Right ventricle myocardium superior (tissue), 1 donor: ENCODE measurements around the gene NID2. TPM values are rescaled to one million over a fixed set of nuclear protein-coding genes. Genes with fewer than 3 reads are reported as not detected.

ENCODE experiments used
- ATAC-seq: fragments of 200-7000 bp; cut with Tn5 transposase; one replicate; pipeline ENCODE4 v1.9.1; 2020; ENCODE audit warnings: mild to moderate bottlenecking; ENCODE audit not compliant: poor library complexity
- DNase-seq: peaks from one replicate; pipeline ENCODE4 v3.0.0-alpha.2; 2020
- intact Hi-C: fragments of 100-400 bp; cut with DNase I; formaldehyde crosslinking; loops from one replicate; pipeline ENCODE4 v1.11.2; 2022
- total RNA-seq: library from RNA; stranded (reverse); fragmentation: NEBNext Ultra II Directional; extraction: Animal tissue kit (Norgen Biotek cat#: 25700); gene quantifications from one replicate; pipeline ENCODE4 v1.2.1, GENCODE V29; 2021
- donor health status: DM: no; HTN: yes; CAD: no; lungs with severe emphysema.

Gene NID2
- total RNA-seq, 1 donor from 2014 or later = 39.5 TPM

DNA sequence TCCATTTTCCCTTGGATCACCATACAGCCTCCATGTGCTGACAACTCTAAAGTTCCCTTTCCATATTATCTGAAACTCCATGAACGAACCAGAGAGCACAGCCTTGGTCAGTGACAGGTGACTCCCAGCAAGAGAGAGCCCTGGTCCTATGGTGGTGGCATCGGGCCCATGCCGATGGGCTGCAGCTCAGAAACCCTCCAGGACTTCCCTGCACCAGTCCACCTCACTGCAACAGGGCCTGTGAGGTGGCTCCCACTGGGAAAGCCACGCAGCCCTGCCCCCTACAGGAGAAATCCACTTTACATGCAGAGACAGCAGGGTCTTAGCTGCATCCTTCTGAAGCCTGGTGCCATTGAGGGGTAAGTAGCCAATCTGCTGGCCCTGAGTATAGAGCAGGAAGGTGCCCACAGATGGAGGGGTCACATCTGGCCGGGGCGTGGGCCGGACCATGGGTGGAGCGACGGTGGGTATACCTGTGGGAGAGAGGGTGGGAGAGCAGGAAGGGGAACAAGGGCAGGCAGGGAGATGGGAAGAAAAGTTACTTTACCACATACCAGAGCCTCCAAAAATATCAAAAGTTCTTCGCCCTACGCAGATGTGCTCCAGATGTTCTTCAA is 54.8 kb downstream of the NID2 start:
- intact Hi-C loops = loop anchor here (5.0 kb wide), 1 partner anchor 53 kb away; the partner anchor contains the start of gene NID2
- DNase-seq (peak; percentile 53), ATAC-seq (peak; percentile 38)

GRCh38 chr14:52012635-52013034 is 56.2 kb downstream of the NID2 start:
- intact Hi-C loops = loop anchor here (5.0 kb wide), 1 partner anchor 55 kb away; the partner anchor contains the start of gene NID2
- DNase-seq (peak; percentile 83), ATAC-seq (peak; percentile 60)

DNA sequence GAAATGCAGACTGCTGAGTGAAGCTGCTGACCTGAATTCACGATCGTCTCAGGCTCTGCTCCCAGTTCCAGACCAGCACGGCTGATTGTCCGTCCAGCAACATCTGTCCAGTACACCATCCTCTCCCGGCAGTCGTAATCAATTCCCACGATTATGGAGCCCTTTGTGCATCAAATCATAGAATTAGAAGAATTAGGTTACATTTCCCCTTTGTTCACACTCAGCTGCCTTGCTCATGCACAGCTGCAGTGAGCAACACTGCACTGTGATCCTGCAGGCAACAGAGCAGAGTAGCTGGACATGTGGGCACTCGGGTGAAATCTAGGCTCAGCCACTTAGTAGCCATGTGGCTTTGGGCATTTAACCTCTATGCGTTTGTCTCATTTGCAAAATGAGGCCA is 57.3 kb downstream of the NID2 start:
- DNase-seq (no peak), ATAC-seq (no peak)
- intact Hi-C loops = loop anchor here (5.0 kb wide), 1 partner anchor 56 kb away; the partner anchor contains the start of gene NID2

- intact Hi-C loops = loop anchor here (5.0 kb wide), 1 partner anchor 57 kb away; the partner anchor contains the start of gene NID2
- peak; percentile 31 for ATAC-seq
Observed at GRCh38 chr14:52010173-52010693, 58.6 kb downstream of the NID2 start.

GRCh38 chr14:52008136-52008535 is 60.7 kb downstream of the NID2 start:
- ATAC-seq = no peak
- intact Hi-C loops = no loop called here
- no peak for DNase-seq

More at GRCh38 chr14:52010173-52010693, 58.6 kb downstream of the NID2 start:
- DNase-seq = no peak

GRCh38 chr14:52007637-52008036 is 61.2 kb downstream of the NID2 start:
- ATAC-seq = no peak
- intact Hi-C loops = no loop called here

GRCh38 chr14:52007211-52007610 is 61.6 kb downstream of the NID2 start:
- intact Hi-C loops = no loop called here
- no peak for DNase-seq
- no peak for ATAC-seq

More at GRCh38 chr14:52007637-52008036, 61.2 kb downstream of the NID2 start:
- DNase-seq = no peak

DNA sequence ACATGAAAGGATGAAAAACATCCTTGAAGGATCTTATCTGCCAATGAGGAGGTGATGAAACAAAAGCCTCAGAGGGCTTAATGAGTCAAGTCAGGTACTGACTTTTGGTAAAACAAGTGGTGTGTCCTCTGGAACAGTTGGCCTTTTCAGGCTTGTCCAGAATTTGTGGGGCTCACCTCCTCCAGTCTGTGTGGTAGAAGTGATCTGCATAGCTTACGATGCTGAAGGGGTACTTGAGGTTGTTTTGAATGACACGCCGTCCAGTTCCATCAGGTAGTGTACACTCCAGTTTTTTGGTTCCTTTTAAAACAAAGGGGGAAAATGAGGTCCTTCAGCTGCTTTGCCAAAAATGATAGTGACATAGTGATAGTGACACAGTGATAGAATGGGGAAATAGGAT is 62.5 kb downstream of the NID2 start:
- intact Hi-C loops = no loop called here
- DNase-seq = no peak
- no peak for ATAC-seq

- DNase-seq = no peak
- intact Hi-C loops = no loop called here
- no peak for ATAC-seq
Observed at GRCh38 chr14:52005625-52006024, 63.2 kb downstream of the NID2 start.

GRCh38 chr14:52003324-52003723 is 65.5 kb downstream of the NID2 start:
- ATAC-seq (peak; percentile 87), DNase-seq (no peak)
- intact Hi-C loops = no loop called here

DNA sequence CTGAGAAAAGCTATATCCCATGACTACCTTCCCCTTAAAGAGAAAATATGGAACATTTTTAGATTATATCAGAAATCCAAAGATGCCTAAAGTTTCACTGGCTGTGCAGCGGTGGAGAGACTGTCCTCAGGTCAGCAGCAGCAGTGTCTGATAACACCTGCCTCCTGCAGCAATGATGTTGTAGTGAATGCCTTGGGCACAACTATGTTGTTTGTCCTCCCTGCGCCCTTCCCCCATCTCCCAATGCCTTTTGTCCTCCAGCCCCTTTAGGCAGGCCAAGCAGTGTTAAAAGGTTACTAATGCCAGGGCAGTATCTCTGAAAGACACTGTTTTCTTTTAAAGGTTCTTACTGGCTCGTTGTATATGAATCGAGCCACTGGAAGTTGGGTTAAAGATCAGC is 66.3 kb downstream of the NID2 start:
- intact Hi-C loops = no loop called here
- ATAC-seq (peak; percentile 51), DNase-seq (no peak)

DNA sequence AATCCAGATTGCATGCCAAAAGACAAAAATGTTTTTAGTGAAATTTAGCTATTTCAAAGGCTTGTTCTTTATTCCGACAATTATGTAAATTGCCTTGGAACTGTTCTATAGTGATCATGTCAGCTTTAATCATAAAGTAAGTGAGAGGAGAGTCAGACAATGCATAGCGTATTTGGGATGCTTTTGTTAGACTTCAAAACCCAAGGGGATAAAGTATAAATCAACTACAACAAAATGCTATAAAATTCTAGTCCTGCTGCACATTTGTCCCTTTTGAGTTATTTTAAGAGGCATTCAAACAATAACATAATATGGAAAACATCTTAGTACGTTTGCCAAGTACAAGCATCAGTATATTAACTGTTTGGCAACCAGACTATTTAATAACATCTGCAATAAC is 68.2 kb downstream of the NID2 start:
- ATAC-seq (no peak), DNase-seq (no peak)
- intact Hi-C loops = no loop called here

DNA sequence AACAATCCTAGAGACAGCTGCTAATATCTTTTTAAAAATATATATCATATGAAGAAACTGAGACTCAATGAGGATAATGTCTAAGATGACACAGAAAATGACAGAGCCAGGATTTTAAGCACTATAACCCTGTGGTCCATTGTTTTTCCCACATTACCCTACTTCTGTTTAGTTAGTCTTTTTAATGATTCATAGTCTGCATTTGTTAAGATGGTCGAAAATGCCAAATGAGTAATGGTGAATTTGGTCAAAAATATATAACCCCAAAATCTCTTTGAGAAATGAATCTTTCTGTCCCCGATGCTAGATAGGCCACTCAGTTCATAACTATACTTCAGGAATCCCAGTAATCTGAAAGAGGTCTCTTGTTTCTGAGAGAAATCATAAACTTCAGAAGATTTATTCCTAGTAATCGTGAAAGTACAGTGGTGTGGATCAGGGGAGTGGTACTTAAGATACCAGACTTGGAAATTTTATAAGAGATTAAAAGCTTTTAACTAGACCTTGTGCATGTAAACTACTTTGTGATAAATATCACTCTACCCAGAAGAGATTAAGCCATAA is 68.8 kb downstream of the NID2 start:
- intact Hi-C loops = no loop called here
- DNase-seq (no peak), ATAC-seq (no peak)

- ATAC-seq (no peak), DNase-seq (no peak)
- intact Hi-C loops = loop anchor here (5.0 kb wide), 2 partner anchors 68 to 133 kb away; partner anchors contain the start of gene NID2
Observed at GRCh38 chr14:51999084-51999483, 69.8 kb downstream of the NID2 start.

DNA sequence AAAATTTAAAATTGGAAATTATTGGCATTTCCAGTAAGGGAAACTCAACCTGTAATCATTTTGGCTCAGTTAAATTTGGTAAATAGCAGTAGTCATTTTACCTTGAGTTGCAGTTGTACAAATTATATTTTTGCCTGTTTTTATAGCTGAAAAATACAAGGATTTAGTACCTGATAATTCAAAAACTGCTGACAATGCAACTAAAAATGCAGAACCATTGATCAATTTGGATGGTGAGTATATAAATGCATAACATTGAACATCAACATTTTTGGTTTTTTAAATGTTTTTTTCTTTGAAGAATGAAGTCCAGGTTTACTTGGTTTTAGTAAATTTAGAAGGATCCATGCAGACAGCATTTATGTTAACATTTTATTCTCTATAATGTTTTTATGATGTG is 70.5 kb downstream of the NID2 start:
- intact Hi-C loops = loop anchor here (5.0 kb wide), 2 partner anchors 69 to 134 kb away; partner anchors contain the start of gene NID2
- no peak for ATAC-seq
- no peak for DNase-seq

DNA sequence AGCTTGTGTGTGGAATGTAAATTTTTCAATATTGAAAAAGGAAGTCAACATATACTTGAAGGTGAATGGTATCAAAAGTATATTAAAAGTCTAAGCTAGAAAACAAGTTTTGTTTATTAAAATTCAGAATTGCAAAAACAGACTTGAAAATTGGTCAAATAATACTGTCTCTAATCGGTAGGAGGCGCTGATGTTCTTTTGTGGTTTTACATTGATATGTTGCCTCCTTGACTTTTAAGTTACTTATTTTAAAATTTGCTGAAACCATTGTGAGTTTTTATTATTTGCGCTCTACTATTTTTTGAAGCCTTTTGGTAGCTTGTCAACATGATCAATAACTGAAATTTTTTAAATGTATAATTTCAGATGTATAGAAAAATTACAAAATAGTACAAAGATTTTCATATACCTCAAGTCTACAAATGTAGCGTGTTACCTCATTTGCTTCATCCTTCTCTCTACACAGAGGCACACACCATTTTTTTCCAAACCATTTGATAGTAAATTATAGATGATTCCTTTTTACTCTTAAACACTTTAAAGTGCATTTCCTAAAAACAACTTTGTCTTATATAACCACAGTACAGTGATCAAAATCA is 72.6 kb downstream of the NID2 start:
- DNase-seq (no peak), ATAC-seq (peak; percentile 64)
- intact Hi-C loops = loop anchor here (5.0 kb wide), 2 partner anchors 71 to 136 kb away; partner anchors contain the start of gene NID2

DNA sequence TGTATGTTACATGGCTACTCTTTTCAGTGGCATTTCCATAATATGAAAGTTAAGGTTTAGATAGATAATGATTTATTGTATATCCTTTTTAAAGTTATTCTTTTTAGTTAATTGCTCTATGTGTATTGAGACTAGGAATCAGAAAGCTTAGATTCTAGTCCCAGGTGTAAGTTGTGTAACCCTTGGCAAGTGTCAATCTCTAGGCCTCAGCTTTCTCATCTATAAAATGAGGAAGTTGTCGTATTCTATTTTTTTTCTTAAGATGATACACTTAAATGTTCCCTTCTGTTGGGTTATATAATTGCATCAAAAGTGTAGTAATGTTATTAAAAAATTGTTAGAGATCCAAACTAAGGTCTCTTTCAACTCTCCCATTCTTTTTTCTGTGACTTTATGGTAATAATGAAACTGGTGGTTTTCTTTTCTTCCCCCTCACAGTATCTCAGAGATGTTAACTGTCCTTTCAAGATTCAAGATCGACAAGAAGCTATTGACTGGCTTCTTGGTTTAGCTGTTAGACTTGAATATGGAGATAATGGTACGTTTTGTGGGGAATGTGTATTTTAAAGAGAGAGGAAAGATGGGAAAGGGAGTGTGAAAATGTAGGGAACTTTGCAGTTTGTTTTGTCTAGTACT is 75.5 kb downstream of the NID2 start:
- DNase-seq (no peak), ATAC-seq (no peak)
- intact Hi-C loops = no loop called here

DNA sequence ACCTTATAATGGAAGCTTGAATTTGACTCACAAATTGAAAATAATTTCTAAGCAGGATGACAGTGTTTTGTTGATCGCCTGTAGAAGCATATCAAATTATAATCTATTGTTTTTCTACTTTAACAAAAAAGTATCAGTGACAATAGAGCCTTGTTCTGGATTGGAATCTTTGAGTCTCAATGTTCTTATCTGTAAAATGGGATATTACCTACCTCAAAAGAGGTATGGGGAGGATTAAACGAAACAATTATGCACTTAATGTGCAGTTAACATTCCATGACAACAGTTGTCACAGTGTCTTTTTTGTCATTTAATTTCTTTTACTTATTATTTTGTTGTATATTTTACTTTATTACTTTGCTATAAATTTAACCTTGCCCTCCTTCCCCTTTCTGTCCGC is 78.4 kb downstream of the NID2 start:
- intact Hi-C loops = no loop called here
- DNase-seq = no peak
- ATAC-seq = no peak
